OCI-LY1 (cell line): ENCODE data around the gene SSNA1.
A peak's percentile ranks its signal among the peaks of the same experiment; 100 is the strongest.

Experiments used
- H2AFZ ChIP-seq: fragments of 200-600 bp; sonication (generic), shearing (Covaris generic); 2 replicates; pipeline ENCODE4 v1.6.0; 2014; ENCODE audit warnings: antibody characterized with exemption, mild to moderate bottlenecking, low read length
- H3F3A ChIP-seq: fragments of 200-600 bp; sonication (generic), shearing (Covaris generic); 2 replicates; pipeline ENCODE4 v1.6.0; 2014; ENCODE audit warnings: mild to moderate bottlenecking, antibody characterized with exemption, low read length, moderate library complexity; ENCODE audit not compliant: insufficient read depth
- H3K27ac ChIP-seq: fragments of 200-600 bp; sonication (generic); 2 replicates; pipeline ENCODE4 v1.5.1; 2014; ENCODE audit warnings: low read length, mixed run types, mild to moderate bottlenecking, low read depth; ENCODE audit not compliant: poor library complexity, severe bottlenecking
- H3K27me3 ChIP-seq: fragments of 200-600 bp; sonication (generic); 2 replicates; pipeline ENCODE4 v1.6.0; 2014; ENCODE audit warnings: antibody characterized with exemption, mild to moderate bottlenecking, low read length, moderate library complexity; ENCODE audit not compliant: insufficient read depth
- H3K36me3 ChIP-seq: fragments of 200-600 bp; sonication (generic); 2 replicates; pipeline ENCODE4 v1.6.1; 2014; ENCODE audit warnings: mild to moderate bottlenecking, antibody characterized with exemption, low read length, moderate library complexity, mixed read lengths; ENCODE audit not compliant: insufficient read depth
- H3K4me1 ChIP-seq: fragments of 200-600 bp; sonication (generic); 2 replicates; pipeline ENCODE4 v1.5.1; 2014; ENCODE audit warnings: mild to moderate bottlenecking, low read length, moderate library complexity; ENCODE audit not compliant: insufficient read depth, severe bottlenecking
- H3K4me2 ChIP-seq: fragments of 200-600 bp; sonication (generic), shearing (Covaris generic); 2 replicates; pipeline ENCODE4 v1.6.1; 2014; ENCODE audit warnings: low read length
- H3K4me3 ChIP-seq: fragments of 200-600 bp; sonication (generic); 2 replicates; pipeline ENCODE4 v1.5.1; 2014; ENCODE audit warnings: low read length, low read depth, mild to moderate bottlenecking, mixed read lengths; ENCODE audit not compliant: poor library complexity, severe bottlenecking
- H3K79me2 ChIP-seq: fragments of 200-600 bp; shearing (Covaris generic); 2 replicates; pipeline ENCODE4 v1.6.1; 2016; ENCODE audit warnings: mixed run types, low read length, mixed read lengths; ENCODE audit not compliant: insufficient read depth
- H3K9ac ChIP-seq: fragments of 200-600 bp; sonication (generic), shearing (Covaris generic); 2 replicates; pipeline ENCODE4 v1.6.1; 2014; ENCODE audit warnings: mild to moderate bottlenecking, low read length, mixed read lengths
- H3K9me2 ChIP-seq: fragments of 200-600 bp; sonication (generic), shearing (Covaris generic); 2 replicates; pipeline ENCODE4 v1.6.1; 2014; ENCODE audit warnings: low read depth, mild to moderate bottlenecking, low read length, mixed read lengths
- H3K9me3 ChIP-seq: fragments of 200-600 bp; shearing (Covaris generic); 2 replicates; pipeline ENCODE4 v1.6.1; 2014; ENCODE audit warnings: low read length, mixed read lengths
- H4K20me1 ChIP-seq: fragments of 200-600 bp; sonication (generic), shearing (Covaris generic); 2 replicates; pipeline ENCODE4 v1.6.0; 2016; ENCODE audit warnings: mild to moderate bottlenecking, low read length; ENCODE audit not compliant: insufficient read depth
- EZH2 ChIP-seq: fragments of 200-600 bp; sonication (generic), shearing (Covaris generic); IDR thresholded peaks from 2 replicates; pipeline ENCODE4 v1.8.0; 2017; ENCODE audit warnings: borderline replicate concordance, mixed run types, mild to moderate bottlenecking, antibody characterized with exemption, low read length, moderate library complexity, mixed read lengths
- TF ChIP-seq, protein P1 (sequence below): fragments of 200-600 bp; sonication (generic), shearing (Covaris generic); IDR thresholded peaks from 2 replicates; pipeline ENCODE4 v1.5.1; 2017; ENCODE audit warnings: mild to moderate bottlenecking, antibody characterized with exemption, low read length, moderate library complexity, mixed read lengths

The SSNA1 gene

DNA sequence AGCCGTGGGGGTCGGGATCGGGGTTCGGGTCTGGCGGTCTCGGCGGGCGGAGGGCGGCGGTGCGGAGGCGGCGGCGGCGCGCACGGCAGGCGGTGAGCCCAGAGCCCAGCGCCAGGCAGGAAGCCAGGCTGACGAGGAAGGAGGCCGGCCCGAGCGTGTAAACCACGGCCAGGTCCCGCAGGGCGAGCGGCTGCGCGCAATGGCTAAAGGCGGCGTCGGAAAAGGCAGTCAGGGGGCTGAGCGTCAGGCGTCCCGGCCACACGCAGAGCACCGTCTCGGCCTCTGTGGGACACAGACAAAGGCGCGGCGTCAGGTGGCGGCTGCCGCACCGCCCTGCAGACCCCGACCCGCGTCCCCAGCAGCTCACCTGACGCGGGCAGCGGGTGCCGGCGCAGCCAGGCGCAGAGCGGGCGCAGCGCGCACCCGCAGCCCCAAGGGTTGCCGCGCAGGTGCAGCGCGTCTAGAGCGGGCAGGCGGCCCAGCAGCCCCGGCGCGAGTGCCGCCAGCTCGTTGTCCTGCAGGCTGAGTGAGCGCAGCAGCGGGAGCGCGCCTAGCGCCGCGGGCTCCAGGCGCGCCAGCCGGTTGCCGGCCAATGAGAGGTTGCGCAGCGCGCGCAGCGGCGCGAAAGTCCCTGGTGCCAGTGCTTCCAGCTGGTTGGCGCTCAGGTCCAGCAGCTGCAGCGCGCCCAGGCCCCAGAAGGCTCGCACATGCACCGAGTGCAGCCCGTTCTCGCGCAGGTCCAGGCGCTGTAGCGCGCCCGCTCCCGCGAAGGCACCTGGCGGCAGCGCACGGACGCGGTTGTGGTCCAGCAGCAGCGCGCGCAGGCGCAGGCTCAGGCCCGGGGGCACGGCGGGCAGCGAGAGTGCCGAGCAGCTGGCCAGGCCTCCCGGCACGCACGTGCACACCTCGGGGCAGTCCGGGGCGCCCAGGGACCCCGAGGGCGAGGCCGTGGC, 19.3 kb upstream of the SSNA1 start:
- Histone ChIP-seq H3K4me1 (peaks cover 11% of the 10 kb centered on the region), H3K27ac (no peak overlapping the region), H2AFZ (no peak overlapping the region), H3F3A (no peaks in the 10 kb centered on the region), H4K20me1 (no peaks in the 10 kb centered on the region), H3K9ac (no peak overlapping the region; the same call in 1 of the 2 replicates), H3K9me3 (no peaks in the 10 kb centered on the region), H3K9me2 (no peaks in the 10 kb centered on the region), H3K4me2 (peak overlapping the region; percentile 43), H3K4me3 (peak overlapping the region; percentile 30), H3K27me3 (peaks cover 14% of the 10 kb centered on the region), H3K36me3 (no peaks in the 10 kb centered on the region), H3K79me2 (no peaks in the 10 kb centered on the region)
- no peak for TF ChIP-seq EZH2
- TF ChIP-seq, protein P1, sequence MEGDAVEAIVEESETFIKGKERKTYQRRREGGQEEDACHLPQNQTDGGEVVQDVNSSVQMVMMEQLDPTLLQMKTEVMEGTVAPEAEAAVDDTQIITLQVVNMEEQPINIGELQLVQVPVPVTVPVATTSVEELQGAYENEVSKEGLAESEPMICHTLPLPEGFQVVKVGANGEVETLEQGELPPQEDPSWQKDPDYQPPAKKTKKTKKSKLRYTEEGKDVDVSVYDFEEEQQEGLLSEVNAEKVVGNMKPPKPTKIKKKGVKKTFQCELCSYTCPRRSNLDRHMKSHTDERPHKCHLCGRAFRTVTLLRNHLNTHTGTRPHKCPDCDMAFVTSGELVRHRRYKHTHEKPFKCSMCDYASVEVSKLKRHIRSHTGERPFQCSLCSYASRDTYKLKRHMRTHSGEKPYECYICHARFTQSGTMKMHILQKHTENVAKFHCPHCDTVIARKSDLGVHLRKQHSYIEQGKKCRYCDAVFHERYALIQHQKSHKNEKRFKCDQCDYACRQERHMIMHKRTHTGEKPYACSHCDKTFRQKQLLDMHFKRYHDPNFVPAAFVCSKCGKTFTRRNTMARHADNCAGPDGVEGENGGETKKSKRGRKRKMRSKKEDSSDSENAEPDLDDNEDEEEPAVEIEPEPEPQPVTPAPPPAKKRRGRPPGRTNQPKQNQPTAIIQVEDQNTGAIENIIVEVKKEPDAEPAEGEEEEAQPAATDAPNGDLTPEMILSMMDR, result no peak

DNA sequence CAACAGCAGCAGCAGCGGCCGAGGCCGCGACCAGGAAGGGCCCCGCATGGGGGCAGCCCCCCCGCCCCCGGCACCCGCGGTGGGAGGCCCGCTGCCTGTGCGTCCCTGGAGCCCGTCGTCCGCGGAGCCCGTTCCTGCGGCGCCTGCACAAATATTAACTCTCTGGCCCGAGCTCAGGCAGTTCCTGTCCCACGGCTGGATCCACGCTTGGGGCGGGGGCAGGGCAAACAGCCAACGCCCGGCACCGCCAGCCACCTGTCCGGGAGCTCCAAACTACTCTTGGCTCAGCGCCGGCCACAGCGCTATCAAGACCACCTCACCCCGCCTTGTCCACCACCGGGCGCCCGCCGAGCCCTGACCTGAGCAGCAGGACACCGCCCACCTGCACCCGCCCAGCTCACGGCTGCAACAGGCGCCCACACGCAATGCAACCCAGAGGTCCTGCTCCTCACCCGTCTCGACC, 18.5 kb upstream of the SSNA1 start, which contains the start of gene LRRC26:
Gene LRRC26, minus strand, starts transcription at position 156 of the 463 bp plus-strand sequence. Its CDS starts 108 bp downstream, at position 48.
- no peaks in the 10 kb centered on the region for H3K9me2 ChIP-seq
- peaks cover 16% of the 10 kb centered on the region for H3K27me3 ChIP-seq
- no peak within 1 kb of the TSS for H3K27ac ChIP-seq
- H4K20me1 ChIP-seq, result no peaks in the 10 kb centered on the region
- H3K9me3 ChIP-seq, result no peaks in the 10 kb centered on the region
- peak within 1 kb of the TSS; percentile 43 for H3K4me2 ChIP-seq
- no peak within 1 kb of the TSS; the same call in 1 of the 2 replicates for H3K9ac ChIP-seq
- H3K36me3 ChIP-seq, result no peaks in the 10 kb centered on the region
- no peaks in the 10 kb centered on the region for H3K79me2 ChIP-seq
- peaks cover 17% of the 10 kb centered on the region for H3K4me1 ChIP-seq
- H3K4me3 ChIP-seq, result peak within 1 kb of the TSS; percentile 30
- H3F3A ChIP-seq, result no peaks in the 10 kb centered on the region
- H2AFZ ChIP-seq, result no peak within 1 kb of the TSS
- TF ChIP-seq, protein P1, result no peak
- TF ChIP-seq EZH2, result no peak

DNA sequence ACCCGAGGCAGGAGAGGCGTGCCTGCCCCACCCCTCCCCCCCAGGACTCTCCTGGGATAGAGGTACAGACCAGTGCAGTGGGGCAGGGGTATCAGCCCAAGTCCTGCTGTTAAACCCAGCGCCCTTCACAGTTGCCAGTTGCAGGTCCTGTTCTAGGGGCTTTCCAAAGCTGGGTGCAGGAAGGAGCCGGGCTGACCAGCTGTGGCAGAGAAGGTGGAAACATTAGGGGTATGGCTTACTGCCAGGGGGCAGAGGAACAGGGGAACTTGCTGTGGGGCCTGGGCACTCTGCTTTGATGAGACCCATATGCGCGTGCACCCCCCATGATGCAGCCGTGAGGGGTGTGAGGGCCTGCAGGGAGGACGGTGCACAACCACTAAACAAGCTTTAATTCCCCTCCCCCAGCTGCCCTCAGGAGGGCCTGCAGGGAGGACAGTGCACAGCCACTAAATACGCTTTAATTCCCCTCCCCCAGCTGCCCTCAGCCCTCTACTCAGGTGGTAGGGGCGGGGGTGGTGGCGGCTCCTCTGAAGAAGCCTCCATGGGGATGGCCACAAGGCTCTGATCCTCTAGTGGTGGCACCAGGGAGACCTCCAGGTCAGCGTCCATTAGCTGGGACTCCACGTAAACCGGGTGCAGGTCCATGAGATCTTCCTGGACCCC, 17.9 kb upstream of the SSNA1 start:
- no peaks in the 10 kb centered on the region for H4K20me1 ChIP-seq
- no peak overlapping the region for H3K4me3 ChIP-seq
- H3K27ac ChIP-seq, result no peak overlapping the region
- H2AFZ ChIP-seq, result no peak overlapping the region
- no peak for TF ChIP-seq EZH2
- TF ChIP-seq, protein P1, result no peak
- no peaks in the 10 kb centered on the region for H3K79me2 ChIP-seq
- H3K9ac ChIP-seq, result no peak overlapping the region
- peaks cover 21% of the 10 kb centered on the region for H3K4me1 ChIP-seq
- H3K4me2 ChIP-seq, result no peak overlapping the region
- no peaks in the 10 kb centered on the region for H3K9me3 ChIP-seq
- peaks cover 16% of the 10 kb centered on the region for H3K27me3 ChIP-seq
- H3K9me2 ChIP-seq, result no peaks in the 10 kb centered on the region
- no peaks in the 10 kb centered on the region for H3K36me3 ChIP-seq
- H3F3A ChIP-seq, result no peaks in the 10 kb centered on the region
